ENCODE data around the gene HBA1. TPM values are rescaled to one million over a fixed set of nuclear protein-coding genes. Genes with fewer than 3 reads are reported as not detected.
"Not testable (repeated sequence)": the region's sequence is repeated elsewhere in the genome, so short reads cannot be mapped to it uniquely, and the experiment has no call there.

The HBA1 gene
- total and polyA plus RNA-seq, 7 experiments from 2014 or later = 1.1 to 33.5 (median 2.2) TPM; not detected in 4

DNA sequence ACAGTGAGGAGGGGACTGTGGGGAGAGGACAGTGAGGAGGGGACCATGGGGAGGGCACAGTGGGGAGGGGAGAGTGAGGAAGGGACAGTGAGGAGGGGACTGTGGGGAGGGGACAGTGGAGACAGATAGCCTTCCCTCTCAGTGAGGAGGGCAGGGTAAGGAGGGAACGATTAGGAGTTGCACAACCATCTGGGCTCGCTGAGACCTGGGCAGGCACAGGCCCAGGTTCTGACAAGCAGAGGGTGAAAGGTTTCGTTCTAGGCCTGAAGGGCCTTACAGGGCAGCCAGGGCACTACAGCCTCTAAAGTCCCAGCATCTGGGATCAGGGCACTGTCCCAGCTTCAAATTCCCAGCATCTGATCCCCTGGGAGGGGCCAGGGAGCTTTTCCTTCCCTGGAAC lies 12.8 kb upstream of the HBA1 start:
- POLR2A ChIA-PET; H3K9me3 Mint-ChIP-seq; CTCF ChIA-PET; H3K27ac Mint-ChIP-seq; H3K36me3 Mint-ChIP-seq; intact Hi-C loops (cut with micrococcal nuclease); H3K4me3 ChIP-seq (ENCODE audit: low read length); DNase-seq; ATAC-seq; H3K36me3 ChIP-seq (ENCODE audit: control insufficient read depth in 2 of 3, insufficient read depth in 3 of 3, low read length in 3 of 3); H3K27ac ChIP-seq (ENCODE audit: low read depth, low read length); H3K4me1 ChIP-seq (ENCODE audit: control insufficient read depth in 2 of 2, insufficient read depth in 2 of 2, low read length in 2 of 2); H3K9me3 ChIP-seq (ENCODE audit: control insufficient read depth in 2 of 3, low read length in 3 of 3); H3K4me3 Mint-ChIP-seq: not testable (repeated sequence)
- H3K4me1 Mint-ChIP-seq = peaks cover 3 to 13% (median 8%) of the 10 kb centered on the region in 7 donors
- peaks cover 0 to 20% of the 10 kb centered on the region in 2 donors for H3K27me3 ChIP-seq (ENCODE audit: control insufficient read depth in 2 of 2, insufficient read depth in 2 of 2, low read length in 2 of 2)
- peaks cover 25 to 51% (median 38%) of the 10 kb centered on the region in 5 donors for H3K27me3 Mint-ChIP-seq

DNA sequence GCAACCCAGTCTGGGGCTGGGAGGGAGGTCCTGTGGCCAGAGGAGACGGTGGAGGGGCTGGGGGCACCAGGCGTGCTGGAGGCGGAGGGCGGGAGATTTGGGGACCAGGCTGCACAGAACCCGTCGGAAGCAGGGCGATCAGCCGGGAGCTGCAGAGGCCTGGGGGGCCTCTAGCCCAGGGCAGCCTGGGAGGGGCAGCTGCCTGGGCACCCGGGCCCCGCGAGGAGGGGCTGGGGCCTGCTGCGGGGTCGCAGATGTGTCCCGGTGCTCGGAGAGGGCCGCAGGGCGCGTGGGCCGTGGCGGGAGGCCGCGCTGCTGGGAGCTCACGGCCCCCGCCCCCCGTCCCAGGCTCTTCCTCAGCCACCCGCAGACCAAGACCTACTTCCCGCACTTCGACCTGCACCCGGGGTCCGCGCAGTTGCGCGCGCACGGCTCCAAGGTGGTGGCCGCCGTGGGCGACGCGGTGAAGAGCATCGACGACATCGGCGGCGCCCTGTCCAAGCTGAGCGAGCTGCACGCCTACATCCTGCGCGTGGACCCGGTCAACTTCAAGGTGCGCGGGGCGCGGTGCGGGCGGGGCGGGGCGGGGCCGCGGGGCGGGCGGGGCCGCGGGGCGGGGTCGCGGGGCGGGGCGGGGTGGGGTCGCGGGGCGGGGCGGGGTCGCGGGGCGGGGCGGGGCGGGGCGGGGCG lies 12.2 kb upstream of the HBA1 start:
- Mint-ChIP-seq H3K4me1 (peaks cover 3 to 13% (median 6%) of the 10 kb centered on the region in 7 donors), H3K27me3 (peaks cover 27 to 54% (median 38%) of the 10 kb centered on the region in 5 donors)
- H3K36me3 ChIP-seq (ENCODE audit: control insufficient read depth in 2 of 3, insufficient read depth in 3 of 3, low read length in 3 of 3); H3K27ac ChIP-seq (ENCODE audit: low read depth, low read length); intact Hi-C loops (cut with micrococcal nuclease); H3K4me3 ChIP-seq (ENCODE audit: low read length); POLR2A ChIA-PET; H3K4me3 Mint-ChIP-seq; H3K4me1 ChIP-seq (ENCODE audit: control insufficient read depth in 2 of 2, insufficient read depth in 2 of 2, low read length in 2 of 2); H3K9me3 ChIP-seq (ENCODE audit: control insufficient read depth in 2 of 3, low read length in 3 of 3); H3K36me3 Mint-ChIP-seq; CTCF ChIA-PET; H3K27ac Mint-ChIP-seq; H3K9me3 Mint-ChIP-seq; DNase-seq: not testable (repeated sequence)
- H3K27me3 ChIP-seq (ENCODE audit: control insufficient read depth in 2 of 2, insufficient read depth in 2 of 2, low read length in 2 of 2) = peaks cover 0 to 20% of the 10 kb centered on the region in 2 donors
- peak; percentile 23 for ATAC-seq

DNA sequence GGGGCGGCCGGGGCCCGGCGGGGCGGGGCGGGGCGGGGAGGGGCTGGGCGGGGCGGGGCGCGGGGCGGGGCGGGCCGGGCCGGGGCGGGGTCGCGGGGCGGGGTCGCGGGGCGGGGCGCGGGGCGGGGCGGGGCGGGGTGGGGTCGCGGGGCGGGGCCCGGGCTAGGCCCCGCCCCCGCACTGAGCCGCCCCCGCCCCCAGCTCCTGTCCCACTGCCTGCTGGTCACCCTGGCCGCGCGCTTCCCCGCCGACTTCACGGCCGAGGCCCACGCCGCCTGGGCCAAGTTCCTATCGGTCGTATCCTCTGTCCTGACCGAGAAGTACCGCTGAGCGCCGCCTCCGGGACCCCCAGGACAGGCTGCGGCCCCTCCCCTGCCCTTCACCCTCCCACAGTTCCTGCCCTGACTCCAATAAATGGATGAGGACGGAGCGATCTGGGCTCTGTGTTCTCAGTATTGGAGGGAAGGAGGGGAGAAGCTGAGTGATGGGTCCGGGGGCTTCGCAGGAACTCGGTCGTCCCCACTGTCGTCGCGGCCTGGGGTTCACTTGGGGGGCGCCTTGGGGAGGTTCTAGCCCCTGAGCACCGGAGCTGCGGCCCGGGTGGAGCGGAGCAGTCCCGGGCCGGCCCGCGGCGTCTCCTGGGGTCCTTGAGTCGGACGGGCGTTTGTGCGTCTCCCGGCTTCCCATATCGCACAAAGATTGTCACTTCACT lies 11.5 kb upstream of the HBA1 start:
- Histone ChIP-seq H3K4me3 (ENCODE audit: low read length) (no peak overlapping the region), H3K27ac (ENCODE audit: low read depth, low read length) (no peak overlapping the region), H3K36me3 (ENCODE audit: control insufficient read depth in 2 of 3, insufficient read depth in 3 of 3, low read length in 3 of 3) (no peaks in the 10 kb centered on the region), H3K4me1 (ENCODE audit: control insufficient read depth in 2 of 2, insufficient read depth in 2 of 2, low read length in 2 of 2) (peaks cover 4 to 8% of the 10 kb centered on the region in 2 donors), H3K27me3 (ENCODE audit: control insufficient read depth in 2 of 2, insufficient read depth in 2 of 2, low read length in 2 of 2) (peaks cover 0 to 20% of the 10 kb centered on the region in 2 donors), H3K9me3 (ENCODE audit: control insufficient read depth in 2 of 3, low read length in 3 of 3) (no peaks in the 10 kb centered on the region)
- DNase-seq (no peak), ATAC-seq (peak; percentile 39)
- Mint-ChIP-seq H3K4me3 (peak overlapping the region in 9 of 10 donors; percentile 5 to 78 (median 57)), H3K27me3 (peaks cover 23 to 56% (median 34%) of the 10 kb centered on the region in 5 donors), H3K4me1 (peaks cover 3 to 13% (median 6%) of the 10 kb centered on the region in 7 donors), H3K9me3 (peaks cover 0 to 1% (median 0%) of the 10 kb centered on the region in 11 donors), H3K36me3 (peaks cover 0 to 4% (median 0%) of the 10 kb centered on the region in 5 donors), H3K27ac (no peak overlapping the region)
- ChIA-PET POLR2A (interaction anchor here (1.3 kb wide), 1 partner anchor 9 kb away, joined by 3 read pairs; no protein-coding TSS in a partner anchor), CTCF (no interaction called here)
- intact Hi-C loops (cut with micrococcal nuclease) = no loop called here

DNA sequence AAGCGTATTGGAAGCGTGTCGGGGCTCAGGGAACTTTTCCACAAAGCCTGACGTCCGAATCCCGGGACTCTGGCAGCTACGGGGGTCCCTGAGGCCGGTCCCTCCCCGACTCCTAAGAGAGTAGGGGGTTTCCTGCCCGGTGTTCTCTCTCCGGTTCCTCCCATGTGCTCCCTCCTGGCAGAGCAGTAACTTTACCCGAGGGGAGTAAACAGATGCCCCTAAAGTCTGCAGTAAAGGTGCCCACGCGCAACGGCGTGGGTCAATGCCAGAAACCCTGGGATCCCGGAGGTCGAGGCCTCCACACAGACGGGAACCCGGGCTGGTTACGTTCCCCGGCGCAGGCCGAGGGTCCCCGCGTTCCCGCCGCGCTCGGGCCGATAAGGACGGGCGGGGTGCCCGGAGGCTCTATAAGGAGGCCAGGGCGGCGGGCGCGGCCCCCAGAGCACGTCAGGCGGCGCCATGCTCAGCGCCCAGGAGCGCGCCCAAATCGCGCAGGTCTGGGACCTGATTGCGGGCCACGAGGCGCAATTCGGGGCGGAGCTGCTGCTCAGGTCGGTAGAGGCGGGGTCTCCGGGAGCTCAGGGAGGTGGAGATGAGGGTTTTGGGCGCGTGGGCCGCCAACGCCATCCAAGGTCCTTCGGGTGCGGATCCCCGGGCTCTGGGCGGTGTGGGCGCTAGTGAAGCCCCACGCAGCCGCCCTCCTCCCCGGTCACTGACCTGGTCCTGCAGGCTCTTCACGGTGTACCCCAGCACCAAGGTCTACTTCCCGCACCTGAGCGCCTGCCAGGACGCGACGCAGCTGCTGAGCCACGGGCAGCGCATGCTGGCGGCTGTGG lies 10.7 kb upstream of the HBA1 start, which contains the start of gene HBM:
TSS of gene HBM (plus strand) at position 440 of the 836 bp plus-strand sequence. CDS start at position 460, 20 bp downstream.
- Histone ChIP-seq H3K27me3 (ENCODE audit: control insufficient read depth in 2 of 2, insufficient read depth in 2 of 2, low read length in 2 of 2) (peaks cover 0 to 20% of the 10 kb centered on the region in 2 donors), H3K9me3 (ENCODE audit: control insufficient read depth in 2 of 3, low read length in 3 of 3) (no peaks in the 10 kb centered on the region), H3K4me1 (ENCODE audit: control insufficient read depth in 2 of 2, insufficient read depth in 2 of 2, low read length in 2 of 2) (peaks cover 4 to 8% of the 10 kb centered on the region in 2 donors), H3K36me3 (ENCODE audit: control insufficient read depth in 2 of 3, insufficient read depth in 3 of 3, low read length in 3 of 3) (no peaks in the 10 kb centered on the region), H3K4me3 (ENCODE audit: low read length) (no peak within 1 kb of the TSS), H3K27ac (ENCODE audit: low read depth, low read length) (no peak within 1 kb of the TSS)
- peaks cover 4 to 15% (median 6%) of the 10 kb centered on the region in 7 donors for H3K4me1 Mint-ChIP-seq
- H3K27ac Mint-ChIP-seq = no peak within 1 kb of the TSS
- peaks cover 0 to 1% (median 0%) of the 10 kb centered on the region in 11 donors for H3K9me3 Mint-ChIP-seq
- intact Hi-C loops (cut with micrococcal nuclease) = no loop called here
- H3K27me3 Mint-ChIP-seq = peaks cover 30 to 62% (median 41%) of the 10 kb centered on the region in 5 donors
- H3K36me3 Mint-ChIP-seq = peaks cover 0 to 4% (median 0%) of the 10 kb centered on the region in 5 donors
- H3K4me3 Mint-ChIP-seq = peak within 1 kb of the TSS; percentile 36 to 78 (median 57)
- ATAC-seq = peak; percentile 21
- ChIA-PET POLR2A (interaction anchor here (1.3 kb wide), 1 partner anchor 10 kb away, joined by 3 read pairs; no protein-coding TSS in a partner anchor), CTCF (no interaction called here)
- DNase-seq = no peak

DNA sequence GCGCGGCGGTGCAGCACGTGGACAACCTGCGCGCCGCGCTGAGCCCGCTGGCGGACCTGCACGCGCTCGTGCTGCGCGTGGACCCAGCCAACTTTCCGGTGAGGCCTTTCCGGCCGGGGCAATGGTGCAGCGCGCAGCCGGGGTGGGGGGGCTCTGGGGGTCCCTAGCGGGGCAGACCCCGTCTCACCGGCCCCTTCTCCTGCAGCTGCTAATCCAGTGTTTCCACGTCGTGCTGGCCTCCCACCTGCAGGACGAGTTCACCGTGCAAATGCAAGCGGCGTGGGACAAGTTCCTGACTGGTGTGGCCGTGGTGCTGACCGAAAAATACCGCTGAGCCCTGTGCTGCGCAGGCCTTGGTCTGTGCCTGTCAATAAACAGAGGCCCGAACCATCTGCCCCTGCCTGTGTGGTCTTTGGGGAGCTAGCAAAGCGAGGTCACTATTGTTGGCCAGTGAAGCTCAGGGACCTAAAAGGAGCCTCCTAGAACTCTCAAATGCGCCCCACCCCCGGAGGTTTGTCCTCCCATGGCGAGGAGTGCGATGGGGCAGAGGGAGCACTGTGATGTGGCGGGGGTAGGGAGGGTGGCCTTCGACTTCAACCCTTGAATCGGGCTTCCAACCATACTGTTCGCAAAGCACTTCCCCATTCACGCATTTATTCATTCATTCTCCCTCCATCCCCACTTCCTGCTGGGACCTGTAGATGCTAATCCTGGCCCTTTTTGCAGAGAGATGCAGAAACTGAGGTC lies 9.9 kb upstream of the HBA1 start:
- intact Hi-C loops (cut with micrococcal nuclease) = no loop called here
- peaks cover 4 to 8% of the 10 kb centered on the region in 2 donors for H3K4me1 ChIP-seq (ENCODE audit: control insufficient read depth in 2 of 2, insufficient read depth in 2 of 2, low read length in 2 of 2)
- H3K27ac ChIP-seq (ENCODE audit: low read depth, low read length) = no peak overlapping the region
- no peaks in the 10 kb centered on the region for H3K36me3 ChIP-seq (ENCODE audit: control insufficient read depth in 2 of 3, insufficient read depth in 3 of 3, low read length in 3 of 3)
- no peaks in the 10 kb centered on the region for H3K9me3 ChIP-seq (ENCODE audit: control insufficient read depth in 2 of 3, low read length in 3 of 3)
- POLR2A ChIA-PET = no interaction called here
- peaks cover 35 to 64% (median 38%) of the 10 kb centered on the region in 5 donors for H3K27me3 Mint-ChIP-seq
- peaks cover 0 to 2% (median 0%) of the 10 kb centered on the region in 11 donors for H3K9me3 Mint-ChIP-seq
- peaks cover 0 to 20% of the 10 kb centered on the region in 2 donors for H3K27me3 ChIP-seq (ENCODE audit: control insufficient read depth in 2 of 2, insufficient read depth in 2 of 2, low read length in 2 of 2)
- peak overlapping the region in 1 of 9 donors; percentile 15 for H3K27ac Mint-ChIP-seq
- H3K36me3 Mint-ChIP-seq = peaks cover 0 to 4% (median 0%) of the 10 kb centered on the region in 5 donors
- peaks cover 4 to 17% (median 9%) of the 10 kb centered on the region in 7 donors for H3K4me1 Mint-ChIP-seq
- CTCF ChIA-PET = no interaction called here
- ATAC-seq = peak; percentile 44
- H3K4me3 ChIP-seq (ENCODE audit: low read length) = no peak overlapping the region
- peak in 1 of 9 donors; percentile 14 for DNase-seq
- H3K4me3 Mint-ChIP-seq = peak overlapping the region in 8 of 10 donors; percentile 23 to 78 (median 57)
